ENCODE data around the gene TET2.

DNA sequence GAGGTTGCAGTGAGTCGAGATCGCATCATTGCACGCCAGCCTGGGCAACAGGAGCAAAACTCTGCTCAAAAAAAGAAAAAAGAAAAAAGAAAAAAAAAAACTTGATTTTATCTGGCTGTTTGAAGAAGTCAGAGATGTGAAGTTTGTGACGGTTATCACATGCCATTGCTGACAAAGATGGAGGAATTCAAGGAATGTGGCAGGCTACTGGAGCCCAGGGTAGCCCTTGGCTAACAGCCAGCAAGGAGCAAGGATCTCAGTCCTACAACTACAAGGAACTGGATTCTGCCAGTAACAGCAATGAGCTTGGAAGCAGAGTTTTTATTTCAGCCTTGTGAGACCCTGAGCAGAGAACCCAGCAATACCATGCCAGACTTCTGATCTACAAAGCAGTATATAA is 24.3 kb upstream of the TET2 start:
- TF ChIP-seq, protein P1, sequence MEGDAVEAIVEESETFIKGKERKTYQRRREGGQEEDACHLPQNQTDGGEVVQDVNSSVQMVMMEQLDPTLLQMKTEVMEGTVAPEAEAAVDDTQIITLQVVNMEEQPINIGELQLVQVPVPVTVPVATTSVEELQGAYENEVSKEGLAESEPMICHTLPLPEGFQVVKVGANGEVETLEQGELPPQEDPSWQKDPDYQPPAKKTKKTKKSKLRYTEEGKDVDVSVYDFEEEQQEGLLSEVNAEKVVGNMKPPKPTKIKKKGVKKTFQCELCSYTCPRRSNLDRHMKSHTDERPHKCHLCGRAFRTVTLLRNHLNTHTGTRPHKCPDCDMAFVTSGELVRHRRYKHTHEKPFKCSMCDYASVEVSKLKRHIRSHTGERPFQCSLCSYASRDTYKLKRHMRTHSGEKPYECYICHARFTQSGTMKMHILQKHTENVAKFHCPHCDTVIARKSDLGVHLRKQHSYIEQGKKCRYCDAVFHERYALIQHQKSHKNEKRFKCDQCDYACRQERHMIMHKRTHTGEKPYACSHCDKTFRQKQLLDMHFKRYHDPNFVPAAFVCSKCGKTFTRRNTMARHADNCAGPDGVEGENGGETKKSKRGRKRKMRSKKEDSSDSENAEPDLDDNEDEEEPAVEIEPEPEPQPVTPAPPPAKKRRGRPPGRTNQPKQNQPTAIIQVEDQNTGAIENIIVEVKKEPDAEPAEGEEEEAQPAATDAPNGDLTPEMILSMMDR (IDR thresholded peaks at IDR 0.05), result no peak
- TF ChIP-seq POLR2A (IDR thresholded peaks at IDR 0.05) (no peak), EP300 (IDR thresholded peaks at IDR 0.05) (no peak)
